ENCODE measurements around the gene BBLN. TPM values are rescaled to one million over a fixed set of nuclear protein-coding genes. Genes with fewer than 3 reads are reported as not detected.

The BBLN gene
- total RNA-seq, 4 donors from 2014 or later, result 139 to 165 (median 145) TPM

- no peak for TF ChIP-seq CTCF (IDR thresholded peaks at IDR 0.05)
- TF ChIP-seq EP300 (IDR thresholded peaks at IDR 0.05), result no peak
- TF ChIP-seq POLR2A (IDR thresholded peaks at IDR 0.05), result no peak
- no peak for TF ChIP-seq POLR2AphosphoS5 (IDR thresholded peaks at IDR 0.05)
- Histone ChIP-seq H3K4me1 (peaks cover 0 to 11% (median 6%) of the 10 kb centered on the region in 3 donors), H3K4me3 (no peak overlapping the region), H3K9me3 (no peaks in the 10 kb centered on the region), H3K27me3 (no peaks in the 10 kb centered on the region), H3K36me3 (no peaks in the 10 kb centered on the region), H3K27ac (no peak overlapping the region)
- no peak for ATAC-seq
- 60 to 80% methylated on average over 1 to 2 of the region's 13 CpGs for WGBS, 2 donors (ENCODE audit: low coverage in 1 of 2)
Measured at GRCh38 chr9:128145951-128146351, 14.1 kb upstream of the BBLN start.

GRCh38 chr9:128146591-128147120 is 13.4 kb upstream of the BBLN start:
- no peaks in the 10 kb centered on the region for H3K27me3 ChIP-seq
- H3K36me3 ChIP-seq, result no peaks in the 10 kb centered on the region
- no peaks in the 10 kb centered on the region for H3K9me3 ChIP-seq
- peaks cover 0 to 11% (median 6%) of the 10 kb centered on the region in 3 donors for H3K4me1 ChIP-seq
- no peak for ATAC-seq
- no peak overlapping the region for H3K27ac ChIP-seq
- no peak overlapping the region for H3K4me3 ChIP-seq
- 88 to 94% methylated on average over 3 of the region's 8 CpGs for WGBS, 2 donors (ENCODE audit: low coverage in 1 of 2)
- no peak for TF ChIP-seq EP300 (IDR thresholded peaks at IDR 0.05)
- no peak for TF ChIP-seq POLR2AphosphoS5 (IDR thresholded peaks at IDR 0.05)
- no peak for TF ChIP-seq POLR2A (IDR thresholded peaks at IDR 0.05)
- TF ChIP-seq CTCF (IDR thresholded peaks at IDR 0.05), result no peak

GRCh38 chr9:128148509-128149000 is 11.5 kb upstream of the BBLN start:
- WGBS, 2 donors (ENCODE audit: low coverage in 1 of 2), result no CpG with 5 or more reads among the region's 5 CpGs
- no peak overlapping the region for H3K4me3 ChIP-seq
- no peaks in the 10 kb centered on the region for H3K9me3 ChIP-seq
- H3K36me3 ChIP-seq, result no peaks in the 10 kb centered on the region
- H3K27ac ChIP-seq, result no peak overlapping the region
- TF ChIP-seq POLR2AphosphoS5 (IDR thresholded peaks at IDR 0.05), result no peak
- TF ChIP-seq CTCF (IDR thresholded peaks at IDR 0.05), result no peak
- no peak for TF ChIP-seq EP300 (IDR thresholded peaks at IDR 0.05)
- TF ChIP-seq POLR2A (IDR thresholded peaks at IDR 0.05), result no peak
- H3K4me1 ChIP-seq, result peaks cover 0 to 11% (median 6%) of the 10 kb centered on the region in 3 donors
- H3K27me3 ChIP-seq, result no peaks in the 10 kb centered on the region
- no peak for ATAC-seq

DNA sequence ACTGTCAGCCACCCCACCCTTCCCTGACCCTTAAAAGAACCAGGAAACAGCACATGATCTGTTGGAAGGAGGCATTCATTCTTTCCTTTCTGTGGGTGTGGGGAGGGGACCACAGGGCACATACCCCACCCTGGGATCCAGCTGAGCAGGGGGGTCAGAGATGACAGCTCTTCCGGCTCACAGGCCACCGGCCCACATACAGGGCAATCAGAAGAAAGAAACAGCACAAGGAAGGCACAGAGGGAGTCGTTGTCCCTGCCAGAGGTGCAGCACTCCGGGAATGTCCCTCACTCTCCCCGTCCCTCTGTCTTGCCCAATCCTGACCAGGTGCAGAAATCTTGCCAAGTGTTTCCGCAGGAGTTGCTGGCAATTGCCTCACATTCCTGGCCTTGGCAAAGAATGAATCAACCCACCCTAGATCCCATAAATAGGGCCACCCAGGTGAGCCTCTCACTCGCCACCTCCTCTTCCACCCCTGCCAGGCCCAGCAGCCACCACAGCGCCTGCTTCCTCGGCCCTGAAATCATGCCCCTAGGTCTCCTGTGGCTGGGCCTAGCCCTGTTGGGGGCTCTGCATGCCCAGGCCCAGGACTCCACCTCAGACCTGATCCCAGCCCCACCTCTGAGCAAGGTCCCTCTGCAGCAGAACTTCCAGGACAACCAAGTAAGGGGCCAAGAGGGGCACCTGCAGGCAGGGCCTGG is 10.9 kb upstream of the BBLN start, which contains the start of gene LCN2:
LCN2 (plus strand) TSS at position 453 of the 701 bp plus-strand sequence; CDS start at position 526, 73 bp downstream.
- no peaks in the 10 kb centered on the region for H3K9me3 ChIP-seq
- H3K4me3 ChIP-seq, result no peak within 1 kb of the TSS
- no peaks in the 10 kb centered on the region for H3K36me3 ChIP-seq
- no peak for ATAC-seq
- no peaks in the 10 kb centered on the region for H3K27me3 ChIP-seq
- TF ChIP-seq EP300 (IDR thresholded peaks at IDR 0.05), result no peak
- TF ChIP-seq POLR2A (IDR thresholded peaks at IDR 0.05), result no peak
- no peak for TF ChIP-seq POLR2AphosphoS5 (IDR thresholded peaks at IDR 0.05)
- no peak for TF ChIP-seq CTCF (IDR thresholded peaks at IDR 0.05)
- no peak within 1 kb of the TSS for H3K27ac ChIP-seq
- WGBS, 2 donors (ENCODE audit: low coverage in 1 of 2), result 70 to 72% methylated on average over 2 to 3 of the region's 9 CpGs
- H3K4me1 ChIP-seq, result peaks cover 0 to 11% (median 6%) of the 10 kb centered on the region in 3 donors
